Activated CD4-positive, alpha-beta T cell treated with anti-CD3 and anti-CD28 coated beads, Interleukin-2, amount 50 U/mL, for 4 hours (primary cell): Measurements from ENCODE around the gene ARL4C.

Source experiments
- DNase-seq, 2 experiments: peaks; one replicate each; pipeline ENCODE4 v3.0.0-alpha.2; 2020

Gene ARL4C, protein sequence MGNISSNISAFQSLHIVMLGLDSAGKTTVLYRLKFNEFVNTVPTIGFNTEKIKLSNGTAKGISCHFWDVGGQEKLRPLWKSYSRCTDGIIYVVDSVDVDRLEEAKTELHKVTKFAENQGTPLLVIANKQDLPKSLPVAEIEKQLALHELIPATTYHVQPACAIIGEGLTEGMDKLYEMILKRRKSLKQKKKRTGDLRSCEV

DNA sequence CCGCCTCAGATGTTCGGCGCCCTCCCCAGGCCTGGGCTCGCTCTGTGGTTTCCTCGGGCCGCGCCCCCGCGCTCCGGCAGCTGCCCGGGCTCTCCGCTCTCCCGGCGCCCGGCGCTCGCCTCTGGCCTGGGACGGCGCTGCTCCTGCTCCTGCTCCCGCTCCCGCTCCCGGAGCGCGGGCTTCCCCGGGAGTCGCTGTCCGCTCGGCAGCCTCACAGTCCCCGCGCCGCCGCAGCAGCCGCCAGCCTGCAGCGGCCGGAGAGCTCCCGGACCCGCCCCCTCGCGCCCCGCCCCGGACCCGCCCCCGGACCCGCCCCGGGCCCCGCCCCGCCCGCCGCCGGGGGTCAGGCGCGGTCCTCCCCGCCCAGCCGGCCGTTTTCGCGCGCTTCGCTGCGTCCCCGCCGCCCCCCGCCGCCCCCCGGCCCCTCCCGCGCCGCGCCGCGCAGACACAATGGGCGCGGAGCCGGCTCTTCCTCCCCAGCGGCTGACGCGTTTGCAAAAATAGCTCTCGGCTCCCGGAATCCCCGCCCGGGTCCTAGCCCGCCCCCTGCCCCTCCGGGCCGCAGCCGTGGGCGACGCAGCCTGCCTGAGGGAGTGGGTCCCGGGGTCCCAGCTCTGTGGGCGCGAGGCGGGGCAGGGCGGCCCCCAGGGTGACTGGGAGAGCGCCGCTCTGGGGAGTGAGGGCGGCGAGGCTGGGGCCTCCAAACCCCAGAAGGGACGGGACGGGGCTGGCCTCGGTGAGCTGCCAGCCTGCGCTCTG is at the start of gene ARL4C:
Gene ARL4C (minus strand): TSS at position 247 of the 759 bp plus-strand sequence. CDS start 495 bp downstream, outside the sequence.
- peak; percentile 45 for DNase-seq

DNA sequence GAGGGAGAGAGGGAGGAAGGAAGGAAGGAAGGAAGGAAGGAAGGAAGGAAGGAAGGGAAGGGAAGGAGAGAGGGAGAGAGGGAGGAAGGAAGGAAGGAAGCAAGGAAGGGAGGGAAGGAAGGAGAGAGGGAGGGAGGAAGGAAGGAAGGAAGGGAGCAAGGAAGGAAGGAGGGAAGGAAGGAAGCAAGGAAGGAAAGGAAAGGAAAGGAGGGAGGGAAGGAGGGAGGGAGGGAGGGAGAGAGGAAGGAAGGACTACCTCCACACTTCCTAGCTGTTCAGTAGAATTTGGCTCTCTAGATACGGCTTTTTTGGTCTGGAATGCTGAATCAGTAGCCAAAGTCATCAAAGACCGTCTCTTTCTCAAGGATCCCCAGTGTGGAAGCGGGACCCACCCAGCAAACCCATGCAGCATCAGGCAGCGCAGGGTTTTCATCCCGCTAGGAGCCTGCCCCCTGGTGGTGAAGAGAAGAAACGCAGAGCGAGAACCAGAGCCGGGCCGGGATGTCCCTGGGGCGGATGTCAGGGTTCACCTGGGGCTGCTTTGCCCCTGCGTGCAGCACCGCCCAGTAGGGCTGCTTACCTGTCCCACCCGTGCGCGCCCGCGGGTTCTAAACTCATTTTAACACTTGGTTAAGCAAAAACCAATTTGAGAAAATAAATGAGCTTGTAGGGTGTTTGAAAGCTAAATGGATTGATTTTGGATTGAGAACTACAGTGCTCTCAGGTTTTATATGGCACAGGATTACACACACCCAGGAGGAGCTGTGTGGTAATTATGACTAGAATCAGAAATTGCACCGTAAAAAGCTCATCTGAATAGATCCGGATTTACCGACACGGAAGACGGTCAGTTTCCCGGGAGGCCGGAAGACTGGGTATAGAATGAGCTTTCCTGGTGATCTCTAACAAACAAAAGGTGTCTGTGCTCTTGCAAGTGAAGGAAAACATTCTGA is 48.1 kb upstream of the ARL4C start:
- DNase-seq, result peak; percentile 66 to 71

DNA sequence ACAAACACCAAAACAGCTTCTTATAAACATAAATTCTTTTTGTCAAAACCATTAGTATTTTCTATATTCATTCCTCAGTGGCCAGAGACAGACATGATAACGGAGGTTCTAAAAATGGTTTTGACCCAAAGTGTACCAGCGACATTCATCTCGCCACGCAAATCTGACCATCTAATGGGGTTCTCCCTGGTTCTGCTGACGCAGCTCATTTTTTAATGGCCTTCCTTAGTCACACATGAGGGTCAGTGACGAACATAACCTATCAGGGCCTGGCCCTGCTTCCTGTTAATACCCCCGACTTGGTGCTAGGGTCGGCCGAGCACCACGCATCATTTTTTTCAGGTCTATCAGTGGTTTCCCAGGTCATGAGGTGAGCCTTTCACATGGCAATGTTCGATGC is 45.9 kb upstream of the ARL4C start:
- no peak for DNase-seq

DNA sequence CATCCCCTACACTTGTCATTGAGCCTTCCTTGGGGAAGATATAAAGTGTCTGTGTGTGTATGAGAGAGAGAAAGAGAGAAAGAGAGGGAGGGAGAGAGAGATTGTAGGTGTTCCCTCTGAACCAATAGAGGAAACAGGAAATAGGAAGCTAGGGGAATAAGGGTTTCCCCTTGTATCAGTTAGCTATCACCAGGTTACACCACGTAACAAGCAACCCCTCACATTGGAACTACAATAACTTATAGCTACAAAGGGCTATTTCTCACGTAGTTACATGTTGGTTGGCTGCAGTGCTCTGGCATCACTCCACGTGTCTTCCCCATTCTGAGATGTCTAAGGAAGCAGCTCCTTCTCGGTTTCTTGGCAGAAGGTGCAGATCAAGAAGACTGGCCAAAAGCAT is 41.0 kb upstream of the ARL4C start:
- no peak for DNase-seq

DNA sequence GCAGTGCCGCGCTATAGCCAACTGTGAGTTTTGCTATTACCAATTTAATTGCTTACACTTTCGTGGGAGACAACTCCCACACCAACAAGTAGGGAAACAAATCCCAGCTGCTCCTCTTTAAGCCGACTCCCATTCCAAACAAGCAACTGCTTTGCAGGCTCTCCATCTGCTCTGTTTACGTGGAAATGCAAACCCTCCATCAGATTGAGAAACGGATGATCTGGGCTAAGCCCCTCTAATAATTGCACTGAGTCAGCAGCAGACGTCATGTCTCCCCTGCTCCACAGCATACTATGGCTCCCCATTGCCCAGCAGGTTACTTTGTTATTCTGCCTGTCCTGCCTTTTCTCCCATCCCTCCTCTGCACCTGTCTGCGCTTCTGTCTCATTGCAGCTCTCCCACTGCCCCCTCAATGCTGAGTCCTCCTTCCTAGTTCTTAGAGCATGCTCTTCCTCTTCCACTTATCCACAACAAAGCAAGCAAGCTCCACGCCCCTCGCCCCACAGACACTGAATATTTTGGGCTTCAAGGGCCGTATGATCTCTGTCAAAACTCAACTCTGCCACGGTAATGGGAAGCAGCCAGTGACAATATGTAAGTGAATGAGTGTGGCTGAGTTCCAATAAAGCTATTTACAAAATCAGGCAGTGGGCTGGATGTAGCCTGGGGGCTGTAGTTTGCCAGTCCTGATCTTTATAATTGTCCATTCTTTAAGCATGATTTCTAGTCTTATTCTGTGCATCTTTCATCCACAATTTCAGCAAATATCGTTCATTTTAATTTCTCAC is 39.5 kb upstream of the ARL4C start:
- no peak for DNase-seq

DNA sequence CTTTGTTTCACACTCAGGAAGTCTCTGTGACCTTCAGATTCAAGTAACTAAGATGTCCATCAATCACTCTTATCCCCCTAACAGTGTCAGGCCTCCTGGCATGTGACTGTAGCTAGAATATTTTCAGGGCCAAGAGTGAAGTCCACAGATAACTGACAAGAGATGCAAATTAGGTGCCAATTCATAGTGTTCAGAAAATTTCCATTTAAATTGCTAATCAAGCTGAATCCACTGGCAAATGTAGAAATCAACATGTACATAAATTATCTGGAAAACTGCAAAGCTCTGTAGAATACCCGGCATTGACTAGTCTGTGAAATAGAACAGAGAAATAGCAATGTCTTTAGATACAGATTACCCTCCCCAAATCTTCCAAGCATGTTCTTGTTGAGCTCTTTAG is 38.6 kb upstream of the ARL4C start:
- DNase-seq, result no peak

DNA sequence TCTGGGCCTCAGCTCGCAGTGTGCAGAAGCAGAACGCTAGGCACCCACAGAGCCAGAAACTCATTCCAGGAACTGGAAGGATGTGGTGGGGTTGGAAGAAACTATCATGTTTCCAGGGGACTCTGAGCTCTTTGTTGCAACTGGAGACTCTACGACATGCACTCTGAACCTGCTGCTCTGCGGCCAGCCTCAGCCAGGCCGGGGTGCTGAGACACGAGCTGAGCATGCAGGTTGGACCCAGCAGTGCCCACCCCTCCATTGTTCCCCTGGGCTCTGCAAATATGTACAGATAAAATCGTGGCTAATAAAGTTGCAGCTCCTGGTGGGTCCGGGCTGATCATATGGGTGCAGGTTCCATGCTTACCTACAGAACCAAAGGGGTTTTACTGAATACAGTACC is 37.6 kb upstream of the ARL4C start:
- DNase-seq, result no peak

DNA sequence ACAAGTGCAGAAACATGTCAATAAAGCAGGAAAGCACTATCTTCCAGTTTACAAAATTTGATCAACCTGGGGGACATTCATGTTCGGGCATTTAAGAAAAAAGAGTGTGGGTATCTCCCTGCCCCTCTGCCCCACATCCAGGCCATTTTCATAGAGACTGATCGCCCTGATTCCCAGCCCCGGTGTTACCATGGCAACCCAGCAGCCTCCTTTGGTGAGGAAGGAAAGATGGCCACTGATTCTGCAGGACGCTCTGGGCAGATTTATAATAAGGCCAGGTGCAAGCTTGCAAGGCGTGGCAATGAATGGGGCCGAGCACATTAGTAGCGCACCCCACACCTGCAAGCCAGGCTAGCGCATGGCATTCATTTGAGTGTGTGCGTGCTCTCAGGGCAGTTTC is 36.7 kb upstream of the ARL4C start:
- DNase-seq, result no peak

DNA sequence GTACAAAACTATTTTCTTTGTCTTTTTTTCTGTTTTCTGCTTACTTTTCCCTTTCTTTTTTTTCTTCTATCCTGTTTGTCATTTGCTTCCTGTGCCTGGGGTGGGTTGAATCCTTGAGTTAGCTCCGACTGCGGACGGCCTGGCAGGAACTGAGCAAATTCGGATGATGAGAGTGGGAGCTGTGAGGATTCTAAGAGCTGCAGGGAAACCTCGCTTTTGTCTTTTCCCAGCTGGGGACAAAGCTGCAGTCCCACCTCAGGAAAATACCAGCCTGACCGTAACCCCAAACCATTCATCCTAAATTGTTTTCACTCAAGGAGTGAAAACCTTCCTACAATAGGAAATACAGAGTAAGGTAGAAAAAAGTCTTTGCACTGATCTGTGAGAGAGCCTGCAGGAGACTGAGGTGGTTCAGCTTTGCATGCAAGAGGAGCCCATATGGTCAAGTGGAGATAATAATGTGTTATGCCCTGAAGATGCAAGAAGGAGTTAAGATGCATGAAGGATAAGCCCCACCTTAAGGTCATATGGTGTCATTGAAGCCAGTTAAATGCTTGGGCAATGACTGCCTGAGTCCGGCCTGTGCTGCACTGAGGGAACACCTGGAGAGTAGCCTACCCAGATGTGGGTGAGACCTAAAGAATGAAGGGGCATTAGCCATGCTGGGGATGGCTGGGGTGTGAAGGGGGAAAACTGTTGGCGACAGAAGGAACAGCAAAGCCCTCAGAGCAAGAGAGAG is 31.7 kb upstream of the ARL4C start:
- DNase-seq, result no peak

DNA sequence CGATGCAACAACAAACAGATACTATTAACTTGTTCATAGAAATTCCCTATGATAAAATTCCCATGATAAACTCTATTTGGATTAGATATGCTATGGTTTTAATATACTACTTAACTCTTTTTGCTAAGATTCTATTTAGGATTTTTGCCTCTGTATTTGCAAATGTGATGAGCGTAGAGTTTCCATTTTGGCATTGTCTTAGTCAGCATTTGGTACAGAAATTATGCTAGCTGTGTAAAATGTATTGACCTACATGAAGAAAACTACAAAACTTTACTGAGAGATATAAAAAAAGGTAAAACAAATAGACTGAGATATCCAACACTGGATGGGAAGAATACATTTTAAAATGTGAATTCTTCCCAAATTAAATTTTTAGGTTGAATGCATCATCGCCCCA is 29.8 kb upstream of the ARL4C start:
- DNase-seq, result no peak

DNA sequence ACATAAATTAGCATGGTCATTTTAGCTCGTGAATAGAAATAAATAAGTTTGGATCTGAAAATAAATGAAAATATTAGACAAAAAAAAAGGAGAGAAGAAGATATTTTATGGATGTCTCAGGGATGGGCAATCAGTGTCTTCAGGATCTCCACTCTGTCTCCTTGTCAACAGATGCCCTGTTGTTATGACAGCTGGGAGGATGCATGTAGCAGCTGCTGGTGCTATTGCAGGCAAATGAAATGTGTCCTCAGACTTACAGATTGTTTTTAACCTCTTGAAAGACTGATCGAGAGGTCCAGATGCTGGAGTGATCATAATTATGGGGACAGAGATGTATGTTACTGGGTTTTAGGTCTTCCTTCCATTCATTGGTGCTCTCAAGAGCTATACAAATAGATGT is 24.7 kb upstream of the ARL4C start:
- DNase-seq, result no peak

DNA sequence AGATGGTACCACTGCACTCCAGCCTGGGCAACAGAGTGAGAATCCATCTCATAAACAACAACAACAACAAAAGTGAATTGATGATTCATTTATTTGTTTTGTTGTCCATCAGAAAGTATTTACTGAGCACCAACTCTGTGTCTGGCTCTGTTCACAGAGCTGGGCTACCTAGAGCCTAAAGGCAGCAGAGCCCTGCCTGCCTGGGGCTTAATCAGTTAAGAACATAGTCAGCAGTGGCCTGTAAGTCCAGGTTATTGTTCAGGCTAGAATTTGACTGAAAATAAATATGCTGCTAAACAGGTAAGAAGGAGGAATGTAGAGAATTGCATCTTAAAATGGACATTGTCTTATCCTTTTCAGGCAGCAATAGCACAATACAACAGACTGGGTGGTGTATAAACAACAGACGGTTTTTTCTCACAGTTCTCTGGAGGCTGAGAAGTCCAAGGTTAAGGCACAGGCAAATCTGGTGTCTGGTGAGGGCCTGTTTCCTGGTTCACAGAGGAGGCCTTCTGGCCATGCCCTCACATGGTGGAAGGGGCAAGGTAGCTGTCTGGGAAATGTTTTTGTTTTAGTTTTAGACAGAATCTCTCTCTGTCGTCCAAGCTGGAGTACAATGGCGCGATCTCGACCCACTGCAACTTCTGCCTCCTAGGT is 22.2 kb upstream of the ARL4C start:
- DNase-seq, result no peak

DNA sequence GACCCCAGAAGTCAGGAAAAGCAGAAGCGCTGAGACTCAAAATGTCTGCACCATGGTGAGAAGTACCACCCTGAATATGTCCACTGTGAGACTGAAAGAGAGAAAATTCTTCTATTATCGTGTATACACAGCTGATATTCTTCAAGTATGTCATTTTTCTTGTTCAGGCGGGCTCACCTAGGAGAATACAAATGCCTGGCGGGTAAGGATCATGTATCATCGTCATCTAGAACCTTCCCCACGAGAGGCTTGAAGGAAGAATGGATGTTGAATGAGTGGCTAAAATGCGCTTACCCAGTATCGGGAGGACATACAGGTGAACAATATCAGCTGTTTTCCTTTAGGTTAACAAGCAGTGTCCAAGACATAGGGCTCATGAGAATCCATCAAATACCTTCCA is 21.1 kb upstream of the ARL4C start:
- DNase-seq, result no peak

DNA sequence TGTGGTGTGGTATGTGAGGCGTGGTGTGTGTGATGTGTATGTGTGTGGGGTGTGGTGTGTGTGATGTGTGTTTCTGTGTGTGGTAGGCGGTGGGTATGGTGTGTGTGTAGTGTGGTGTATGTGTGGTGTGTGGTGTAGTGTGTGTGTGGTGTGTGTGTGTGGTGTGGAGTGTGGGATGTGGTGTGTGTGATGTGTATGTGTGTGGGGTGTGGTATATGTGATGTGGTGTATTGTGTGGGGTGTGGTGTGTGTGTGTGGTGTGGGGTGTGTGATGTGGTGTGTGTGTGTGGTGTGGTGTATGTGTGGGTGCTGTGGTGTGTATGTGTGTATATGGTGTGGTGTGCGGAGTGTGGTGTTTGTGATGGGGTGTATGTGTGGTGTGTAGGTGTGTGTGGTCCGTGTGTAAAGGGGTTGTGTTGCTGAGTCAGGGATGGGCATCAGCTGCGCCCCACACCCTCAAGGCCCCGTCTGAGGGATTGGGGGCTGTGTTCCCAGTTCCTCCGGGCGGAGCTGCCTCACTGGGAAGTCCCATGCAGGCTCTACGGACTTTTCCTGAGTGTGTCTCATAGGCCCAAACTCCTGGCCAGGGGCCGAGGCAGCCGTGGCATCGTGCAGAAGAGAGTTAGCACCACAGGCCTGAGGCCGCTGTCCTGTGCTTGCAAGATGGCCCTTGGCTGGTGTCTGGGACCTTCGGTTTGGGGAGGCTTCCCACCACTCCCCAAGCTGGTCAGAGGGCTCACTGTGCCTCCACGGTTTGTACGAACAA is 18.2 kb upstream of the ARL4C start:
- no peak for DNase-seq

DNA sequence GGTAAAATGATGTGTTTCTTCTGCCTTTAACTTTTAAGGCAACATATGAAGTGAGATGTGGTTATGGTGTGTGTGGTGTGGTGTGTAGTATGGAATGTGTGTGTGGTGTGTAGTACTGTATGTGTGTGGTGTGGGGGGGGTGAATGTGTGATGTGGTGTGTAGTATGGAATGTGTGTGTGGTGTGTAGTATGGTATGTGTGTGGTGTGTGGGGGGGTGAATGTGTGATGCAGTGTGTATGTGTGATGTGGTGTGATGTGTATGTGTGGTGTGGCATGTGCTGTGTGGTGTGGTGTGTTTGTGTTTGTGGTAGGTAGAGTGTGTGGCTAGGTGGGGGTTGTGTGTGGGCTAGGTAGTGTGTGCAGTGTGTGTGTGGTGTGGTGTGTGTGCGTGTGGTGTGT is 17.2 kb upstream of the ARL4C start:
- no peak for DNase-seq

DNA sequence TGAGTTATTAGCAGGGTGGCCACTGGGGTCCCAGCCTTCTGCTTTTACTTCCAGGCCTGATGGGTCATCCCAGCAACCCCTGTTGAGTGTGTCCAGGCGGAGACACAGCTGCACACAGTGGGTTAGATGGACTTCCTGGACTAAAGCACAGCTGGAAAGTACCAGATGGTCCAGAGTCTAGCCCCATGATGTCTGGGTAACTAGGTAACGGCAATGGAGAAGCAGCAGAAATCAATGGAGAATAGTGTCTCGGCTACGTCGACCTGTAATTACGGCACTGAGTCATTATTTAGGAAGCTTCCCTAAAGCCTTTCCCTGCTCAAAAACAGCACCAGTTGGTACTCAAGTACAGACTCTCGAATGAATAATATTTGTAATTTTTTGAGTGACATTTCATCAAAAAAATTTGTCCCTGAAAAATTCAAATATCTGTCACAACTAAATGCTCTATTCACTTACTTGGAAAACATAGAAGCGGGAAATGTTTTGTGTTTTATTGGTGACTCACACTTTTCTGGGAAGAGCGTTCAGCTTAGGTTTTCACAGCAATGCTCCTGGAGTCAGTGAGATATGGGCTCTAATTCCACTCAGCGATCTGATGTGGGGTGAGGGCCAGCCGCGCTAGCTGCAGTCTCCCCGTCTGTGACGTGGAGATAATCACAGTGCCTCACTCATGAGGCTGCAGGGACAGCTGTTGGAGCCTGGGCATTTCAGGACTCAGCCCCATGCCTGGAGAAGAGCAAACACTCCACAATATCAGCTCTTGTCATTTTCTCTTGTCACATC is 16.2 kb upstream of the ARL4C start:
- no peak for DNase-seq

DNA sequence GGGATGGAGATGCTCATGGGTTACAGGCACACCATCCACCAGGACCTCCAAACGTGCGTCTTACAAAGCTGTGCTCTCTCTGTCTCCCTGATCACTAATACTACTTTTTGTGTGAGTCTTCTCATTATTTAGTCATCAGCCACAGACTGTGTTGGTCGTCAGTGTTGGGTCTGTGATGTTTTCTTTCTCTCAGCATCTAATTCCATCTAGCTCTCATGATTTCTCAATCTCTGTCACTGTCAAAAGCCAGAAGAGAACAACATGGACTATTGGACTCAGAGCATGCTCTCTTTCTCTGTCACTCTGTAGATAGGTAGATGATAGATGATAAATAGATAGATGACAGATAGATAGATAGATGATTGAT is 6.0 kb upstream of the ARL4C start:
- DNase-seq, result no peak

DNA sequence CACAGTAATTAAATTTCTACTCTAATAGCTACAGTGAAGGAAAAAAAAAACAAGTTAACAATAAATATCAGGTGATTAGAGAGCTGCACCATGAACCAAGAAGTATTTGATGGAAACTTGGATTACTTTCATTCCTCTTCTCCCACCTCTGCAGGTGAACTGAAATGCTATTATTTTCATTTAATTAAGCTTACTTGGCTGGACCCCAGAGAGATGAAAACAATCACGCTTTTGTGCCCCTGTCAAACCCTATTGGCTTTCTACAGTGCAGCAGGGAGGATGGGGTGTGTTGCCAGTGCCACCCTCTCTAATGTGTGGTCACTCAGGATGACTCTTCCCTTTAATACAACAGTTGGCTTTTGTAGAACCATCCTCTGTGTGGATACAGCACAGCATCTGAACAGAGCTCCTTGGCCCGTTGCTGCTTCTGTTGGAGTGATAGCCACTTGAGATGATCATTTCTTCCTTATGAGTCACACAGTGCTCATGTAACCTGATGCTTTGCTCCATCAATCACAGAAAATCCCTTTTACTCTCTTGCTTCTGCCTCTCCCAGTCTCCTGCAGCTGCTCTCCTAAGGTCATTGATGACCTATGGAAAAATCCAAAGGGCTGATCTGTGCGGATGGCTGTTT is 5.5 kb upstream of the ARL4C start:
- no peak for DNase-seq

DNA sequence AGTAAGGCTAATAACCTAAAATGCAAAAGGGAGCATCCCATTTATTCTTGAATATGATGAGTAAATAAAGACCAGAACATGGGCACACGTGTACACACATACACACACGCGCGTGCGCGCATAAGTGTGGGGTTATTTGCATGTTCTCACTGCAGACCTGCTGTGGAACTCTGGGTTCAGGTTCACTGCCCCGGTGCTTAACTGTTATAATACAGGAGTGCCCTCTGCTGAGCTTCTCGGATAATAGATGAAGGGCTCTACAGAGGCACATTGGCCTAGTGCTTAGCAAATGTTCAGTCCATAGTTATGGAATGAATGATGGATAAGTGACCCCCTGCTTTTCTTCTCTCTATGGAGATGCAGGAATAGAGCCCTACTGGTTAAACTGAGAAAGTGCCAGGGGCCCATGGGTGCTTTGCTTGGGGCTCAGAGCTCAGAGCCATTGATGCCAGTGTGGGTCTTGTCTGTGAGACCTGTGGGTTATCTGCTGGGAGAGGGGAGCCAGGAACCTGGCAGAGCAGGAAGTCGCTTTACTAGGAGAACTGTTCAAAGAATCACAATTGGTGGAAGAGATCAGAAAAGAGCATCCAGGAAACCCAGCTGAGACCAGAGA is 3.6 kb upstream of the ARL4C start:
- DNase-seq, result peak; percentile 70 to 75
